GM19240 (cell line): ENCODE measurements around the gene FANCI.

Source experiments
- DNase-seq: peaks from one replicate; pipeline ENCODE4 v3.0.0; 2011; ENCODE audit warnings: low spot score; ENCODE audit not compliant: insufficient read length

FANCI gene

DNA sequence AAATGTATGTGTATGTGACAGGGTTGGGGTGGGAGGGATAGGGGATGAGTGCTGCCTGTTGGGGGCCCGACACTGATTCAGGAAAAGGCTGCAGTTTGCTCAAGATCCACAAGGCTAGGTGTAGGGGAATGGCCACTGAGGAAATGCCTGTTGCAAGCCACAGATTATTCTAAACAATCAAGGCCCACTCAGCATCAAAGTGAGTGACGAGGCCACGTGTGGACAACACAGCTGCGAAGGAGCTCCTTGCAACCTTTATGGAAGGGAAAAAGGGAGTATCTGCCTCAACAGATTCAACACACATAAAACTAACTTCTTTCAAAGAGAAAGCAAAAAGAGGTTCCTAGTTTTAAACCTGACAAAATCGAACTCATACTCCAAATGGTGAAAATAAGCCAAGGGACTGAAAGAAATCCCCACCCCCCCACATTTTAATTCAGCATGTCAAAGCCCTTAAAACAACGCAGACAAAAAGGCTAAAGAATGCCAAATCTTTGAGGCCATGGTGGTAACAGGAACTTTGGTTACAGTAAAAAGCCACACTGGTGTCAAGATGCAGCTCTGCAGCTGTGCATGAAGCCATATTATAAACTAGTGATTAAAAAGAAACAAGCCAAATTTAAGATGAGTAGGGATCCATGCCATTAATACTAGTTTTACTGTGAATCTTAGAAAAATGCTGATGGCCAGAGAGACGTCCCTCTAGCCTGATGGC is 87.3 kb downstream of the FANCI start:
- no peak for DNase-seq

GRCh38 chr15:89332446-89332845 is 88.7 kb downstream of the FANCI start:
- no peak for DNase-seq

- no peak for DNase-seq
Observed at GRCh38 chr15:89333011-89333860, 89.5 kb downstream of the FANCI start.

DNA sequence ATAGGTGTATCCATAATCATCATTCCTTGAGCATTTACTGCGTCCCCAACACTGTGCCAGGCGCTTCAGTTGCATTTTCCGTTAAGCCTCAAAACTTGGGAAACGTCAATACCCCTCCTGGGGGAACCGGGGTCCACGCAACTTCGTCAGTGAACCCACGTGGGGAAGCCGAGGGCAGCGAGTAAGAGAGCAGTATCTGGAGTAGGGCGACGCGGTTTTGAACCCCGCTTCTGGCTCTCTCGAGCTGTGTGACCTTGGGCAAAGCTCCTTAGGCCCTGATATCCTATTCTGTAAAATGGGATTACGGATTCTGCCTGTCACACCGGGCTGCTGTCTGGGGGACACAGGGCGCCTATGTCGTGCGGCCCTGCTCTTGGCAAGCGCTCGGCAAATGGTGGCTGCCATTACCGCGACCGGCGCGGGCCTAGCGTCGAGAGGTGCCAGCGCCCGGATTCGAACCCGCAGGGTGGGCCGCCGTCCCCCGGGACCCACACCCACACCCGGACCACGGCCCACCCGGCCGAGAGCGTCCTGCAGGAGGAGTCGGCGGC is 90.3 kb downstream of the FANCI start:
- DNase-seq, result peak; percentile 64

GRCh38 chr15:89334510-89335297 is 90.9 kb downstream of the FANCI start, which contains the start of gene POLG:
Gene POLG, minus strand, starts transcription at chr15:89334824. Its CDS starts 1,070 bp downstream, at chr15:89333754.
- peak; percentile 99 for DNase-seq

DNA sequence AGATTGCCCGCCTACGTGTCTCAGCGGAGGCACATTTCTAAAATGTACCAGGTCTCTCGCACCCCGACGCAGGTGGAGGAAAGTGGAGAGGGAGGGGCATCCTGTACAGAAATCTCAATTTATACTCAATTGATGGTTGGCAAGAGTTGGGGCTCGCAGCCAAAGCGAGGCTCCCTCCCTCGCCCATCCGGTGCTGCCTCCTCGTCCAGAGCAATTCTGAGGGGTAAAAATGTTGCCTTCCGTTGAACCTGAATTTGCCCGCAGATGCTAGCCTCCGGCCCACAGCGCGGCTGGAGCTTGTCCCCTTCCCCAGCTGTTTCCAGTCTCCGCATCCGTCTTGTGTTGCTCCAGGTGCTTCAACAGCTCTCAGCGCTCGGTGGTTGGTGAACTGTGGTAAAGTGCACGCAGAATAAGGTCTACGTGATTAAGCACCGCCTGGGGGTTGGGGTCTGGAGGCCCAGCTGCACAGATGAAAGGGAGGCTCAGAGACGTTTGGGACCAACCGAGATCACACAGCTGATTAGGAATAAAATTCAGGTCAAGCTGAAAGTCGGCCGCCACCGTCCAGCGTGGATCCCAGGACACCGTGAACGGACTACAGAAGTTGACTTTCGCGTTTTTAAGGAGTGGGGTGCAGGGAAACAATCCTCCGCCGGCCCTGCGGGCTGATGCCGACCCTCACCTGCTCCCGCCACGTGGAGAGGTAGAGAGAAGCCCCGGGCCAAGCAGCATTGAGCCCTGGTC is 91.7 kb downstream of the FANCI start:
- DNase-seq, result no peak

DNA sequence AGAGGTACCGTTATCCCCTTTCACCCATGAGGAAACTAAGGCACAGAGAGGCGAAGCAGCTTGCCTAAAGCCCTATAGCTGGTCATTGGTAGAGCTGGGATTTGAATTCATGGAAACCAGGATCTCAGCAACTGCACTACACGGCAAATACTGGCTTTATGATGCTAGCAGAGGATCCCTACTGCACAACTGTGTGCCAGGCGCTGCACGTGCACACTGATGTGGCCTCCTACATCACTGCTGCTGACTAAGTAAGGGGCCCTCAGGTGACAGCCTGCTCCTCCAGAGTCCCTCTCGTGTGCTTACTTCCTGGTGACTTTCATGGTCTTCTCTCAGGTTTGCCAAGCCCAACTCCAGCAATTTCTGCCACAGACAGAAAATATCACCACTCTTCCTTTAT is 94.3 kb downstream of the FANCI start:
- DNase-seq, result no peak

GRCh38 chr15:89340573-89340972 is 96.8 kb downstream of the FANCI start:
- no peak for DNase-seq

DNA sequence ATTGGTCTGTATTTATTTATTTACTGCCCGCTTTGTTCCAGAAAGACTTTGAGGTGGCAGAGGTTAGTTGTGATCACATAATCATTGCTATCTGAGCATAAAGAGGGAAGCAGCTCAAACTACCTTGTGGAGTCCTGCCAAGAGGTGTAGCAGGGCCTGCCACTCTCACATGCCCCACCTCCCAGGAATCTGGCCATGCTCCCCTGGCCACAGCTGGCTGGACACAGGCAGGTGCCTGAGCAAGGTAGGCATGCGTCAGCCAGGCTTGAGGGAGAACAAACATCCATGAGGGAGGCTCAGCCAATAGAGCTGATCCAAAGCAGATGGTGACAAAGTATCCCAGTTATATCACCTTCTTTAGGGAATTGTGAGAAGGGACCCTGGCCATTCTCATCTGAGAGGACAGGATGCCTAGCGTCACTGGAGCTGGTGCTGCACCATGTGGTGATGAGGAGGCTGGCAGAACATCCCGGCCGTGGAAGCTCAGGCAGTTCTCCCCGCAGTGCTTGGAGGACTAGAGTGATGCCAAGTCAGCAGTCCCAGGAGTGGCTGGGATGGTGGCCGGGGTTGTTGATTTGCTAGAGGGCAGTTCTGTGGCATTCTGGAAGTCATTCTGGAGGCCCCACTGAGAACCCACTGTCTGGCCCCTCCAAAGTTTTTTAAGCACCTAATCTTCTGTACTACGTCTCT is 97.7 kb downstream of the FANCI start:
- no peak for DNase-seq

DNA sequence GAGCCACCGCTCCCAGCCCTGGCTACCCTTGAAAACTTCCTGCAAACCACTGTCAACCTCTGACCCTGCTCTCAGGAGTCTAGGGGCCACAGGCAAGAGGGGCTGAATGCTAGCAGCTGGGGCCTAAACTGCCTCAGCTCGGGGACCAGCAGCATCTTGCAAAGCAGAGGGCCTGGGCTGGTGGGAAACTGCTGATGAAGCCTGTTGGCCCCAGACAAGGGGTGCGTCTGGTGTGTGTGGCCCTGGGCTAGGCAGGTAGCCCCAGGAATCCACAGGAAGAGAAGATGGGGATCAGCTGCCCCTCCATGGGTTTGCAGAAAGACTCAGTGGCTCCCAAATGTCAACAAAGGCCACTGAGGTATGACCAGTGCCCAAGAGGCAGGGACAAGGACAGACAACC is 99.1 kb downstream of the FANCI start:
- DNase-seq, result no peak

GRCh38 chr15:89345248-89345647 is 101.5 kb downstream of the FANCI start:
- DNase-seq, result no peak

GRCh38 chr15:89346516-89347231 is 102.9 kb downstream of the FANCI start:
- DNase-seq, result no peak

- DNase-seq, result no peak
Observed at GRCh38 chr15:89349206-89349558, 105.4 kb downstream of the FANCI start.

- DNase-seq, result no peak
Observed at GRCh38 chr15:89352476-89352875, 108.7 kb downstream of the FANCI start.

DNA sequence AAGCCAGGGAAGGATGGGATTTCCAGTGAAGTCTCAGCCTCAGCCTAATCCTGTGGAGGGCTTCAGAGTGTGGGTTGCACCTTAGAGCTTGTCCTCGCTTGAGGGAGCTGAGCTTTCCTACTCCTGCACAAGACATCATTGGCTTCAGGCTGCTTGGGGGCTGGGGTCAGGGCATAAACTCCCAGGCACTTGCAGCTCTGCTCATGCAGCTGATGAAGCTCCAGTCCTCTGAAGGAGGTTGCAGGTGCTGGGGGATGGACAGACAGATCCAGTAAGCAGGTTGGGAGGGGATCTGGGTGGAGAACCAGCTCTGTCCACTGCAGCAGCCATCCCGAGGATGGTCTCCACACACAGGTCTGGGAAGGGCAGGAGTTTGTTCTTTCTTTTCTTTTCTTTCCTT is 110.2 kb downstream of the FANCI start:
- DNase-seq, result no peak

GRCh38 chr15:89356634-89357298 is 113.0 kb downstream of the FANCI start:
- no peak for DNase-seq

DNA sequence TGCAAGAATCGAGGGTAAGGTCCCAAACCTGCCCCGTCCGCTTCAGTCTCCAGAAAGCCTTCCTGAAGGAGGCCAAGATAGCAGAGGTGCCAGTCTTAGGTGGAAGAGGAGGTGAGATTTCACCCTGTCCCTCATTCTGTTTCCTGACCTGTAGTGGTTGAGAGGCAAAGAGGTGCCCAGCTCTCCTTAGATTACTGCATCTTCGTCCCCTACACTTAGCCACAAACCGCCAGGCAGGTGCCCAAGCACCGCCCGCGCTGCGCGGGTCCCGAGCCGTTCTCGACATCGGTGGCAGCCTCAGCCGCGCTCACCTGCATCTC is 114.6 kb downstream of the FANCI start:
- DNase-seq, result no peak

GRCh38 chr15:89358755-89359439 is 115.1 kb downstream of the FANCI start:
- peak; percentile 91 for DNase-seq
